Activated CD8-positive, alpha-beta memory T cell treated with anti-CD3 and anti-CD28 coated beads, Interleukin-2, amount 50 U/mL, for 4 hours (primary cell): ENCODE data around the gene MRPL51.
"Not testable (repeated sequence)": the region's sequence is repeated elsewhere in the genome, so short reads cannot be mapped to it uniquely, and the experiment has no call there.

ENCODE experiments used
- DNase-seq: peaks from one replicate; pipeline ENCODE4 v3.0.0-alpha.2; 2020

Gene MRPL51

GRCh38 chr12:6530576-6531260 lies 37.7 kb upstream of the MRPL51 start:
- no peak for DNase-seq

DNA sequence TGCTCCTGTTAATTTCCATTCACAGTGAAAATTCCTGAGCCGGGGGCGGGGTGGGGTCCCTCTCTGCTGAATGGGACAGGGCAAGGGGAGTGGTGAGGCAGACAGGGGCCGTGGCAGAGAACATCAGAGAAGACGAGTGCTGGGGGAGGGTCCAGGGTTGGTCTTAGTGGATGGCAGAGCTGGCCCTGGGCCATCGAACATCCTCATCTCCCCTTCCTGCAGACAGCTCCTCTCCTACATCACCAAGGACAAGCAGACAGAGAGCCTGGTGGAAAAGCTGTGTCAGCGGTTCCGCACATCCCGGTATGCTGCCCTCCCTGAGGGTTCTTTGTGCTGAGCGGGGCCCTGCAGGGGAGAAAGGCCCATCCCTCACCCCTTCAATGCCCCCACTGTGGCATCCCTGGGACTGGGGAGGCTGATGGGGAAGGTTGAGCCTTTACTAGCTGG lies 36.3 kb upstream of the MRPL51 start:
- DNase-seq, result no peak

GRCh38 chr12:6528539-6529235 lies 35.6 kb upstream of the MRPL51 start:
- DNase-seq, result no peak

DNA sequence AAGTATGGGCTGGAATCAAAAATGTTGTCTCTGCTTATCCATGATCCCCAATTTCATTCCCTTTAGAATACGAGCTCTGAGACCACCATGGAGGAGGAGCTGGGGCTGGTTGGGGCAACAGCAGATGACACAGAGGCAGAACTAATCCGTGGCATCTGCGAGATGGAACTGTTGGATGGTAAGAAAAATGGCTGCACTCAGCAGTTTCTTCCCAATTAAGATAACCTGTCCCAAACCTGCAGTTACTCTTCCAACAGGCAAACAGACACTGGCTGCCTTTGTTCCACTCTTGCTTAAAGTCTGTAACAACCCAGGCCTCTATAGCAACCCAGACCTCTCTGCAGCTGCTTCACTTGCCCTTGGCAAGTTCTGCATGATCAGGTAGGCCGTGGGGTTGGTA lies 34.6 kb upstream of the MRPL51 start:
- DNase-seq, result no peak

GRCh38 chr12:6526766-6527525 lies 33.9 kb upstream of the MRPL51 start:
- DNase-seq, result no peak

GRCh38 chr12:6526201-6526600 lies 33.1 kb upstream of the MRPL51 start:
- no peak for DNase-seq

DNA sequence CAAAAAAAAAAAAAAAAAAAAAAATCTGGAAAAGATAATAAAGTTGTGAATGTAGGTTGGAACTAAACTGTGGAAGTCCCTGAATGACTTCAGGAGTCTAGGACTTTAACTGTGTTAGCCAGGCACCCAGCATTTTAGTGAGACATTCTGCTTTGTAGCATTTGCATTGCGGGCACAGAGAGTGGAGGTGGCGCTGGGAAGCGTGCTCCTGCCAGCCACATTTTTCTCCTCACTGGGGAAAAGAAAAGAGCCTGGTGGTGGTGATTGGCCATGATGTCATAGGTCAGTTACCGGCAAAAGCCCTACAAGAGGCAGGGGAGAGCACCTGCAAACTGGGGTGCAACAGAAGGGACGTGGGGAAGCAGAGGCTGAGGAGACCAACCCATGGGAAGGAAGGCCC lies 31.6 kb upstream of the MRPL51 start:
- no peak for DNase-seq

- no peak for DNase-seq
Measured at GRCh38 chr12:6523708-6524107, 30.6 kb upstream of the MRPL51 start.

- no peak for DNase-seq
Measured at GRCh38 chr12:6522193-6522592, 29.1 kb upstream of the MRPL51 start.

DNA sequence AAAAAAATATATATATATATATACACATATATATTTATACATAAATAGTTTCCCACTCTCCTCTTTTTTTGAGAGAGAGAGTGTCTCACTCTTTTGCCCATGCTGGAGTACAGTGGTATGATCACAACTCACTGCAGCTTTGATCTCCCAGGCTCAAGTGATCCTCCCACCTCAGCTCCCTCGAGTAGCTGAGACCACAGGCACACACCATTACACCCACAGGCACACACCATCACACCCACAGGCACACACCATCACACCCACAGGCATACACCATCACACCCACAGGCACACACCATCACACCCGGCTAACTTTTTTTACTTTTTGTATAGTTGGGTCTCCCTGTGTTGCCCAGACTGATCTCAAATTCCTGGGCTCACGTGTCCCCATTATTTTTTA lies 27.1 kb upstream of the MRPL51 start:
- no peak for DNase-seq

DNA sequence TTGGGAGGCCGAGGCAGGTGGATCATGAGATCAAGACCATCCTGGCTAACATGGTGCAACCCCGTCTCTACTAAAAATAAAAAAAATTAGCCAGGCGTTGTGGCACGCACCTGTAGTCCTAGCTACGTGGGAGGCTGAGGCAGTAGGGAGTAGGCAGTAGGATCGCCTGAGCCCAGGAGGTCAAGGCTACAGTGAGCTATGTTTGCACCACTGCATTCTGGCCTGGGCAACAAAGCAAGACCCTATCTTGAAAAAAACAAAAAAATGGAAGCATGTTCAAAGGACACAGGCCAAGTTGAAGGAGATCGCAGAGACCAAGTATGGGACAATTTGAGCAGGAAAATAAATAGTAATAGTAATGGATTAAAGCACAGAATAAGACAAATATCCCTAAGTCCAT lies 15.0 kb upstream of the MRPL51 start:
- no peak for DNase-seq

GRCh38 chr12:6507102-6507998 lies 14.3 kb upstream of the MRPL51 start:
- no peak for DNase-seq

DNA sequence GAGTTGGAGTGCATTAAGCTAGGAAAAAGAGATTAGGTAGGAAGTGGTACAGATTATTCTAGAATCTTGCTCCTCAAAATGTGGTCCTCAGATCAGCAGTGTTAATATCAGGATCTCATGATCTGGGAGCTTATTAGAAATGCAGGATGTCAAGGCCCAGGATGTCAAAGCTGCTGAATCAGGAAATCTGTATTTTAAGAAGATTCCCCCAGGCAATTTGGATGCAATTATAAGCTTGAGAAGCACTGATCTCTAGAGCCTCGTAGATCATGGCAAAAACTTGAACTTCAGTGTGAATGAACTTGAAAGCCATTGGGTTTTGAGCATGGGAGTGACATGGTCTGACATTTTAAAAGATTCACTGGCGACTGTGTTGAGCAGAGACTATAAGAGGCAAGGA lies 7.4 kb upstream of the MRPL51 start:
- DNase-seq, result no peak

GRCh38 chr12:6497291-6497690 lies 4.2 kb upstream of the MRPL51 start:
- not testable (repeated sequence) for DNase-seq

- no peak for DNase-seq
Measured at GRCh38 chr12:6494968-6495367, 1.9 kb upstream of the MRPL51 start.

DNA sequence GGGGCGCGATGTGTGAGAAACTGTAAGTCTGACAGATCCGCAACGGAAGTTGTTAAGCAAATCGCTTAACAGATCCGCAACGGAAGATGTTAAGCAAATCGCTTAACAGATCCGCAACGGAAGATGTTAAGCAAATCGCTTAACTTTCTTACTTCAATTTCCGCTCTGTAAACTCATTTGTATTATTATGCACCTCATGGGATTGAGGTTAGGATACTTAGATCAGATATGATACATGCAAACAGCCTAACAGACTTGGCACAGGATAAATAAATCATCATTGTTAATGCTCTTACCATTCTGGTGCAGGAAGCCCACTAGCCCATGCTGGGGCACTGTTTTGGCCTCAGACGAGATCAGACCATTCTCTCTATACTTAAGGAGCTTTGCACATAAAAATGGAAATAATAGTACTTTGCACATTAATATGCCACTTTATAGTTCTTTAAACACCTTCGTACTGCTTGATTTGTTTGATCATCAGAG lies 1.2 kb upstream of the MRPL51 start:
- no peak for DNase-seq

DNA sequence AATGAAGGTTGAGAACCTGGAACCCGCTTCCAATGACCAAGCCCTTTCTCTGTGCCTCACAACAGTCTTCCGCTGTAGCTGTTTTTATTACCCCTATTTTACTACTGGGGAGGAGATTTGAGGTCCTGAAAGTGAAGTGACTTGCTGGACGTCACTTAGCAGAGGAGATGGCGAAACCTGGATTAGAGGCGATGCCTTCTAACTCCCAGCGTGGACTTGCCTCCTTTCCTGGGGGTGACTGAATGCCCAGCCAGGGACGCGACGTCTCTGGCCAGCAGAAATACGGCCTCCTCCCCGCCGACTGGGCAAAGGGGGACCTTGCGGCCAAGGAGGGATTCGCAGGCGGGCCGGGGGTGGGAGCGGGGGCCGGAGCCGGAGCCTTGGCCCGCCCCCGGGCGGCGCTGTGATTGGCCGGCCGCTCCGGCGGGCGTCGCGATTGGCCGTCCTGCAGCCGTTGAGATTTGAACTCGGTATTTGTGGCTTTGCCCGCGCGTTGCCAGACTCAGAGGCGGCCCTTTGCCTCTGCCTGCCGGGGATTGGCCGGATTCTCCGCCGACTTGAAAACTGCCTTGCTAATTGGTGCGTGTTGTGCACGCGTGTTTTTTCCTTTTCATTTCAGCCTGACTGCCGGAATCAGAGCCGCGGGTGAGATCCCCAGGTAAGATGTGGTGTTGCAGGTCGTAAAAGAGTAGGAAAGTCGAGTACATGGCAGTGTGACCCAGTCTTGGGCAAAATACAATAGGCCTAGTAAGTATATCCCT lies 615 bp upstream of the MRPL51 start, which contains the start of gene NCAPD2:
Gene NCAPD2, plus strand, starts transcription at position 606 of the 761 bp plus-strand sequence. CDS start 997 bp downstream, outside the sequence.
- DNase-seq, result peak; percentile 90

GRCh38 chr12:6490673-6491072 lies 2.4 kb downstream of the MRPL51 start:
- DNase-seq, result not testable (repeated sequence)

- no peak for DNase-seq
Measured at GRCh38 chr12:6489449-6489848, 3.6 kb downstream of the MRPL51 start.

GRCh38 chr12:6488240-6488639 lies 4.8 kb downstream of the MRPL51 start:
- no peak for DNase-seq

DNA sequence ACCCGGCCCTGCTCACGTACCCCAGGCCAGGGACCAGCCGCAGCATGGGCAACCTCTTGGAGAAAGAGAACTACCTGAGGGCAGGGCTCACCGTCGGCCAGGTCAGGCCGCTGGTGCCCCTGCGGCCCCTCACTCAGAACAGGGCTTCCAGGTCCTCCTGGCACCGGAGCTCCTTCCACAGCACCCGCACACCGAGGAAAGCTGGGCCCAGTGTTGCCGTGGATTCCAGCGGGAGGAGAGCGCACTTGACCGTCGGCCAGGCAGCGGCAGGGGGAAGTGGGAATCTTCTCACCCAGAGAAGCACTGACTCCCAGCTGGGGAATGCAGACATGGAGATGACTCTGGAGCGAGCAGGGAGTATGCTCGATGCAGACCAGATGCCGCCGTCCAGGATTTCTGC lies 14.6 kb downstream of the MRPL51 start:
- no peak for DNase-seq
